ENCODE results near the gene KIF1A.

KIF1A gene, protein sequence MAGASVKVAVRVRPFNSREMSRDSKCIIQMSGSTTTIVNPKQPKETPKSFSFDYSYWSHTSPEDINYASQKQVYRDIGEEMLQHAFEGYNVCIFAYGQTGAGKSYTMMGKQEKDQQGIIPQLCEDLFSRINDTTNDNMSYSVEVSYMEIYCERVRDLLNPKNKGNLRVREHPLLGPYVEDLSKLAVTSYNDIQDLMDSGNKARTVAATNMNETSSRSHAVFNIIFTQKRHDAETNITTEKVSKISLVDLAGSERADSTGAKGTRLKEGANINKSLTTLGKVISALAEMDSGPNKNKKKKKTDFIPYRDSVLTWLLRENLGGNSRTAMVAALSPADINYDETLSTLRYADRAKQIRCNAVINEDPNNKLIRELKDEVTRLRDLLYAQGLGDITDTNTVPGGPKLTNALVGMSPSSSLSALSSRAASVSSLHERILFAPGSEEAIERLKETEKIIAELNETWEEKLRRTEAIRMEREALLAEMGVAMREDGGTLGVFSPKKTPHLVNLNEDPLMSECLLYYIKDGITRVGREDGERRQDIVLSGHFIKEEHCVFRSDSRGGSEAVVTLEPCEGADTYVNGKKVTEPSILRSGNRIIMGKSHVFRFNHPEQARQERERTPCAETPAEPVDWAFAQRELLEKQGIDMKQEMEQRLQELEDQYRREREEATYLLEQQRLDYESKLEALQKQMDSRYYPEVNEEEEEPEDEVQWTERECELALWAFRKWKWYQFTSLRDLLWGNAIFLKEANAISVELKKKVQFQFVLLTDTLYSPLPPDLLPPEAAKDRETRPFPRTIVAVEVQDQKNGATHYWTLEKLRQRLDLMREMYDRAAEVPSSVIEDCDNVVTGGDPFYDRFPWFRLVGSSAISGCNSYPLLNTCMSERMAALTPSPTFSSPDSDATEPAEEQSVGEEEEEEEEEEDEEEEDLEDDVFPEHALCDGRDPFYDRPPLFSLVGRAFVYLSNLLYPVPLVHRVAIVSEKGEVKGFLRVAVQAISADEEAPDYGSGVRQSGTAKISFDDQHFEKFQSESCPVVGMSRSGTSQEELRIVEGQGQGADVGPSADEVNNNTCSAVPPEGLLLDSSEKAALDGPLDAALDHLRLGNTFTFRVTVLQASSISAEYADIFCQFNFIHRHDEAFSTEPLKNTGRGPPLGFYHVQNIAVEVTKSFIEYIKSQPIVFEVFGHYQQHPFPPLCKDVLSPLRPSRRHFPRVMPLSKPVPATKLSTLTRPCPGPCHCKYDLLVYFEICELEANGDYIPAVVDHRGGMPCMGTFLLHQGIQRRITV (N-terminal part only)

DNA sequence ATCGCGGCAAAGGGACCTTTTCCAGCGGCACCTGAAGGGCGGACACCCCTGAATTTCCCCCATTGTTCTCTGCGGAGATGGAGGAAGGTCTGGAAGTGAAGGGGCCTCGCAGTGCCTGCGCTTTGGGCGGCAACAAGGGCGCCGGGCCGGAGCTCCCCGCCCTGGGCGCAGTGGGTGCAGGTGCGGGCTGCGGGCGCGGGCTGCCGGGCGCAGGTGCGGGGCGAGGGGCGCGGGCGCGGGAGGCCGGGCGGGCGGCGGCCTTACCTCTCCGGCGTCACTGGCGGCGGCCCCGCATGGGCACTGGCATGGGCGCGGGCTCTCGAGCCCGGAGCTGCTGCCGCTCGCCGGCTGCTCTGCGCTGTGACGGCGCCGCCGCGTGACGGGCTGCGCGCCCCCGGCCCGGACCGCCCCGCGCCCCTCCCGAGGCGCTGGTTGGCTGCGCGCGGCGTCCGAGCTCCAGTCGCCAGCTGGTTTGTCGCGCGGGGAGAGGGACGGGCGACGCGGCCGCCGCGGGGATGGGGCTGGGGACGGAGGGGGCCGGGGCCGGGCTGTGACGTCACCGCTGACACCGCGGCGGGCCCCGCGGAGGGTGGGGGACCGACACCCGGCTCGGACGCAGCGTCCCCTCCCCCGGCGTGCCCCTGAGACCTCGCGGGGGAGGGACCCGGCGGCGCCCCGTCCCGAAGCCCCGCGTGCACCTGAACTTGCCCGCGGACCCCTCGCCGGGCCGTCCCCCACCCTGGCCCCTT, at the start of gene KIF1A:
KIF1A (minus strand) TSS at position 362 of the 749 bp plus-strand sequence. CDS start 22,467 bp downstream, outside the sequence.
- peak; percentile 51 for DNase-seq

DNA sequence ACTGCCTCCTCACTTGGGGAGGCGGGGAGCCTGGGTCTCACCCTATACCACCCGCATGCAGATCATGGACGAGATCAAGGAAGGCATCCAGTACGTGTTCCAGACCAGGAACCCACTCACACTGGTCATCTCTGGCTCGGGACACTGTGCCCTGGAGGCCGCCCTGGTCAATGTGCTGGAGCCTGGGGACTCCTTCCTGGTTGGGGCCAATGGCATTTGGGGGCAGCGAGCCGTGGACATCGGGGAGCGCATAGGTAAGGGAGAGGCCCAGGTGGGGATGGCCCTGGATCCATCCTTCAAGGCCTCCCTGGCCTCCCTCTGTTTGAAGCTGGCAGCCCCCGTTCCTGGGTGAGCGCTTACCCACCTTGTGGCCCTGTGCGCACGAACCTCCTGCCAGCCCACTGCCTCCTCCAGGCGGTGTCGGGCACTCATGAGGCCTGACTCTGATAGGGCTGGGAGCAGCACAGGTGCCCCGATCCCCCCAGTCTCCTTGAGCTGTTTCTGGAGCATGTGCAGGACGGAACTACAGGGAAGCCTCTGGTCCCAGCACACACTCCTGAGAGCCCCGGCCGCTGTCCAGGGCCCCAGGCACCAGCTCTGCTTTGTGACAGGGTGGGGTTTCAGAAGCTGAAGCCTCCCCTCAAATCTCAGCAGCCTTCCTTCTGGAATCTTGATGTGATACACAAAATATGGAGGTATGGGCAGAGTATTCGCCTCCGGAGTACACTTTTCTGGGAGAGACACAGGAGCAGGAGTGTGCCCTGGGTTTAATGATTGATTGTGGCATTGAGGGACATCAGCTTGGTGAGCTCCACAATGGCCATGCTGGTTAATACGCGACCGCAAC, 49.3 kb upstream of the KIF1A start:
- DNase-seq = no peak

DNA sequence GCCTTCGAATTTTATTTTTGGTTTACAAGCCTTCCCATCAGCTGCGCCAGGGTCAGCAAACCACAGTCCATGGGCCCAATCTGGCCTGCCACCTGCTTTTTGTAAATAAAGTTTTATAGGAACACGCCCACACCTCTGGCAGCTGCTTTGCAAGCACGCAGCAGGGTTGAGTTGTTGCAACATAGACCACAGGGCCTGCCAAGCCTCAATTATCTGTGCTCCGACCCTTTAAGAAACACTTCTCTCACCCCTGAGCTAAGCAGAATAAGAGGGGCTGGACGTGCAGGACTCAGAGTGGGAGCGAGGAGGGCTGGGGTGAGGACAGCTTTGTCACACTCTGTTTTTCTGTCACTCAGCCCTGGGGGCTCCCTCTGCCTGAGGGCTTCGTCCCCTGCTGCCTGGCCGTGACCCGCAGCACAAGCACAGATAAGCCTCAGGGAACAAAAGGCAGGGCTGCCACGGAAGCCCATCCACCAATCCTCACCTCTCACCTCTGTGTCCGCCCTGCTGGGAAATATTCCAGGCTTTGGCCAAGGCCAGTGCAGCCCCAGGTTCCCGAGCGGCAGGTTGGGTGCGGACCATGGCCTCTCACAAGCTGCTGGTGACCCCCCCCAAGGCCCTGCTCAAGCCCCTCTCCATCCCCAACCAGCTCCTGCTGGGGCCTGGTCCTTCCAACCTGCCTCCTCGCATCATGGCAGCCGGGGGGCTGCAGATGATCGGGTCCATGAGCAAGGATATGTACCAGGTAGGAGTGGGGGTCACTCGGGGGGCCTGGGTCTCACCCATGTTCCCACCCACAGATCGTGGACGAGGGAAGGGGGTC, 48.5 kb upstream of the KIF1A start, which contains the start of gene AGXT:
AGXT (plus strand) TSS at position 539 of the 823 bp plus-strand sequence; CDS start at position 581, 42 bp downstream.
- DNase-seq = no peak

DNA sequence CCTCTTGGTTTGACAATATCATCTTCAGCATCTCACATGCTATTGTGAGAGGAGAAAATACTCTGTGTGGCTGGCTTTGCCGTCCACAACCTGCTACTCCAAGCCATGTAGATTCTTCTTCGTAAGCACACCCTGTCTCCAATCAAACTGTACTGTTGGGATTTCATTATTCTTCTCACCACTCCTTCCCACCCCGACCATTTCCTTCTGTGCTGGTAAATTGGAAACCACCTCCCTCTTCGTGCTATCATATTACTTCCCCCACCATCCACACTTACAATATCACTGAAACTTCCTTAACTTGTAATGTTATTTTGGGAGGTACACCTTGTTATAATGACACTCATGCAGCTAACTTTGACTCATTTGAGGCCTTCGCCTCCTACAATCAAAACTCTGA, 45.4 kb upstream of the KIF1A start:
- DNase-seq = no peak

DNA sequence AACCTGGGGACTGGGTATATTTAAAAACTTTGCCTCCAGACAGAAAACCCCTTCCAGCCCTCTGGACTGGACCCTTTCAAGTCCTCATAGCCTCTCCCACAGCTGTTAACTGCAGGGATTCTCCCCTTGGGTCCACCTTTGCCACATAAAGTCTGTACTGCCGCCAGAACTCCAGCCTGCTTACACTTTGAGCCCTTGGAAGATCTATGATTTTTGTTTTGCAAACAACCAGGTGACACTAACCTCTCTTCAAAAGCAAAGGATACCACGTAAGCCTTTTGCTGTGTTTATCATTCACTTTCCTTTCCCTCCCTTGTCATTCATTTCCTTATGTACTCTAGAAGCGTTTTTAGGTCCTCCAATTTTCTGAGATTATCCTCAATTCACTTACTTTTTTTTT, 44.5 kb upstream of the KIF1A start:
- DNase-seq = no peak

DNA sequence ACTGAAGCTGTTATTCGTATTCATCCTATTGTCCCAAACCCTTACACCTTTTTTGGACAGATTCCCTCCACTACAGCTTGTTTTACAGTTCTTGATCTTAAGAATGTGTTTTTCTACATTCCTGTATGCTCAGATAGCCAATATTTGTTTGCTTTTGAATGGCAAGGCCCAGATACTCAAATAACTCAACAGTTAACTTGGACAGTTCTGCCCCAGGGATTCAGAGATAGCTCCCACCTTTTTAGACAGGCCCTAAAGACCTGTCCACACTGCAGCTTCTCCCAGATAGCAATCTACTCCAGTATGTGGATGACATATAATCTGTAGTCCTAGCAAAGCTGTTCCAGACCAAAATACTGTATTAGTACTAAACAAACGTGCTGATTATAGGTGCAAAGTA, 41.5 kb upstream of the KIF1A start:
- DNase-seq = no peak

DNA sequence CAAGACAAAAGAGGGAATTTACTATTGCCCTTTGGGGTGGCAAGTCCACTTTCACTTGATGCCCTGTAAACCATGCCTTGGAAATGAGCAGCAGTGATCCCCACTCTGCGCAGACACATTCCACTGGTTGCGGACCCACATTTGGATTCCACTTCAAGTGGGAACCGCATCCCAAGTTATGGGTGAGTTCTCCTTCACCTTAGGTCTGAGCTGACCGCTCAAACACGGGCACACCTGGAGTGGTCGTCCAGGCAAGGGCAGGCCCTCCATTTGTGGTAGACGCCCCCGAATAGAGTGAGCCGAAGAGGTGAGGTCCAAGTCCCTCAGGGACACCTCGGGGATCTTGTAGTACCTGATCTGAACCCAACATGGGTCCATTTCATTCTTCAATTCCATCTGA, 38.9 kb upstream of the KIF1A start:
- DNase-seq = no peak

DNA sequence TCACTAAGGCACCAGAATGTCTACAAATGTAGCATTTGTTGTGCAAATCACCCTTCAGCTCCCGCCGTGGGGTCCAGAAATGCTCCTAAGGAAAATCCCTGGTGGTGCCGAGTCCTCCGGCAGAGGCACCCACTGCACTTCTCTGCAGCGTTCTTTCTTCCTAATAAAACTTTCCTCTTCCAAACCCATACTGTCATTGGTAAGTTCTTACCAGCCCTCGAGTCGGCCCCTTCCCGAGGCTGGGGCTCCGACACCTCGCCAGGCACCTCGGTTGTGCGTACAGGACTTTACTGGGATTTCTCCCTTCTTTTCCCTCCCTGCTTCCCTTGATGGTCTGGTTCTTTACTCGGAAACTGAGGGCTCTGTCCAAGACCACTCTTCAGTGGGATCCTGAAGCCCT, 38.3 kb upstream of the KIF1A start:
- DNase-seq = no peak

DNA sequence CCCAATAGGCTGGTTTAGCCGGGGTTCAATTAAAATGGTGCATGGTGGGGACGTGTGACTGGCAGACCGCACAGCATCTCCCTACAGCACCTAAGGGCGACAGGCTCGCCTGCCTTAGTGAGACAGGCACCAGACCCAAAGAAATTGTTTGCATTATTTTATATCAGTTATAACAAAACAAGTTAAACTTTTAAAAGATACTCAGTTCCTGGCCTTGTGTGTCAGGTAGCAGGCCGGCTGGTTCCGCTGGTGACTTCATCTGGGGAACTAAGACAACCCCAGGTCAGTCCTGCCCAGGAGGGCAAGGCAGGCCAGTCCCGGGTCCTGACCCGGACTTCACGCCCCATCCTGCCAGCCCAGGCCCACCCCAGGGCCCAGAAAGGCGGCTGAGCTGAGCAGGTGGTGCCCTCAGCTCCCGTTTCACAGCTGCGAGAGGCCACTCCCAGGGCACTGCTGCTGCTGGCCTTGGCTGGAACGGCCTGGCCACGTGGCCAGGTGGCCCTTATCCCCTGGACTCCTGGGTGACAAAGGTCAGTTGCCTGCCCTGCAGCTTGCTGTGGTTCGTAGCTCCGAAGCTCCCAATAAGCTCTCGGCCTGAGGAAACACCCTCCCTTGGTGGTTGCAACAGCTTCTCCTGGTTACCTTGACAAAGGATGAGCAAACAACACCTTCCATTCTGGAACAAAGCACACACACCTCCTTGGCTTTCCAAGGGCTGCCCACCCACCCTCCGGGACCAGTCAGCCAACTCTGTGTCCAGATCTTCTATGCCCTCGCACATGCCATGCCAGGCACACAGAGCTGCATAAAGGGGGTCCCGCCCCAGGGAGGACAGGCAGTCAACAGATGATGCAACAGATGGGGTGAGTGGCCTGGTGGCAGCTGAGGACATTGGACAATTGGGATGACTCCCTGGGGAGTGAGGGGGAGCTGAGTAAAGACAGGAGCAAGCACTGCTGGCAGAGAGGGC, 37.3 kb upstream of the KIF1A start:
- DNase-seq = no peak

DNA sequence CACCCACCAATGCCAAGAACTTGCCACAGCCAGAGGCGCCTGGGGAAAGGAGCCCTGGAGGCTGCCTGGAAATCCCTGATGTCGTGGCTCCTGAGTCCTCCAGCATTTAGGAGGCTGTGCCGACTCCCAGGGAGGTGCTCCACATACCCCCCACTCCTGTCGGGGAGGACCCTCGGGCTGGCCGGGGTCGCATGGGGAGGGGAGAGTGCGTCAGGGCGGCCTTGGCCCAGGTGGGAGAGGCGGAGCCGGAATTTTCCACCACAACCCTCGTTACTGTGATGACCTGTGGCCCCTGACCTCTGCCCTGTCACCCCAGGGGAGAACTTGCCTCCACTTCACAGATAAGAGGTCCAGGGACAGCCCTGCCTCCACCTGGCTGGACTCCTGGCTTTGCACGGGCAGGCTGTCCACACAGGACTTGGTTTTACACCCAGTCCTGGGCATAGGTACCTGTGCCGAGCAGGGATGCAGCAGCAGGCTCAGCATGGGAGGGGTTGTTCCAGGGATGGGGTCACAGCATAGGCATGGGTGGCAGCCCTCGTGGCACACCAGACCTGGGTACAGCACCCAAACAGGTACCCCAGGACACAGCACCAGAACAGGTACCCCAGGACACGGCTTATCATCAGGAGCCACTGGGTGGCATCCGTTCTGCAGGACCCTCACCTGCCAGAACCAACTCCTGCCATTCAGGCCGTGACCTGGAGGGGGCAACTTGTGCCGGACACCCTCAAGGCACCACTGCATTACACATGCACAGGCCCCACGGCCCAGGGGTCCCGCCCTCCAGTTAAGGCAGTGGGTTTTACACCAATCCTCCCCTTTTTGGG, 36.3 kb upstream of the KIF1A start:
- no peak for DNase-seq

DNA sequence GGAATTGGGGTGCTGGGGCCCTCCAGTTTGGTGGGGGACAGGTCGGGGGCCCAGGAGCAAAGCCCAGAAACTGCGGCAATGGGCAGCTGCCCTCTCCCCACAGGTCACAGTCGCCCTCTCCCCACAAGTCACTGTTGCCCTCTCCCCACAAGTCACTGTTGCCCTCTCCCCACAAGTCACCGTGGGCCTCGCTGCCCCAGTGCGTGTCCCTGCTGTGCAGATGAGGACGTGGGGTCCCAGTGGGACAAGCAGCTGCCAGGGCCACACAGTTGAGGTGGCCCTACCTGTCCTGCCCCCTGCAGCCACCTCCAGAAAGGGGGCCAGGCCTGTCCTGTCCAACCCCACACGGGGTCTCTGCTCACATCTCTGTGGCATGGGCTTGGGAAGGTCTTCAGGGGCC, 35.7 kb upstream of the KIF1A start:
- DNase-seq = no peak

DNA sequence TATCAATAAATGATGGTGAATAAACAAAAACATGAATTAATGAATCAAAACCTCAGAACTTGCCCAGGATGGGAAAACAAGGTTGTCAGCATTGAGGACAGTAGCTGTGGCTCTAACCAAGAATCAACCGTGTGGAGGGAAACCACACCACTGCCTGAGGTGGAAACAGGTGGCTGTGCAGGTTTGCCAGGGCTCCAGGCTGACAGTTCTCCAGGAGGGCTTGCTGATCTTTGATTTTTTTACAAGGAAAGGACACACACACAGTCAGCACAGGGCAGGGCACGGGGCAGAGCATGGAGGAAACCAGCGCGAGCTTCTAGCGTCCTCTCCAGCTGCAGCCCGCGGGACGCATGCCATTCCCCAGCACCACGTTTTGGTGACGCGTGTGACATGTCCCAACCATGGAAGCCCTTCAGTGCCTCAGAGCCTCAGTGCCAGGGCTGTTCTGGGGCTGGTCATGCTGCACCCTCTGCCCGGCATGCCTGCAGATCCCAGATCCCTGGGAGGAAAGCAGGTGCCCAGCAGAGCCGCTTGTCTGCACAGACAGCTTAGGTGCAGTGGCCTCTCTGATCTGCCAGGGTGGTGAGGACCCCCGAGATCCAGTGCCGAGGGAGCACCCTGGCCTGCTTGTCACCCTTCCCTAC, 32.8 kb upstream of the KIF1A start:
- DNase-seq = no peak

DNA sequence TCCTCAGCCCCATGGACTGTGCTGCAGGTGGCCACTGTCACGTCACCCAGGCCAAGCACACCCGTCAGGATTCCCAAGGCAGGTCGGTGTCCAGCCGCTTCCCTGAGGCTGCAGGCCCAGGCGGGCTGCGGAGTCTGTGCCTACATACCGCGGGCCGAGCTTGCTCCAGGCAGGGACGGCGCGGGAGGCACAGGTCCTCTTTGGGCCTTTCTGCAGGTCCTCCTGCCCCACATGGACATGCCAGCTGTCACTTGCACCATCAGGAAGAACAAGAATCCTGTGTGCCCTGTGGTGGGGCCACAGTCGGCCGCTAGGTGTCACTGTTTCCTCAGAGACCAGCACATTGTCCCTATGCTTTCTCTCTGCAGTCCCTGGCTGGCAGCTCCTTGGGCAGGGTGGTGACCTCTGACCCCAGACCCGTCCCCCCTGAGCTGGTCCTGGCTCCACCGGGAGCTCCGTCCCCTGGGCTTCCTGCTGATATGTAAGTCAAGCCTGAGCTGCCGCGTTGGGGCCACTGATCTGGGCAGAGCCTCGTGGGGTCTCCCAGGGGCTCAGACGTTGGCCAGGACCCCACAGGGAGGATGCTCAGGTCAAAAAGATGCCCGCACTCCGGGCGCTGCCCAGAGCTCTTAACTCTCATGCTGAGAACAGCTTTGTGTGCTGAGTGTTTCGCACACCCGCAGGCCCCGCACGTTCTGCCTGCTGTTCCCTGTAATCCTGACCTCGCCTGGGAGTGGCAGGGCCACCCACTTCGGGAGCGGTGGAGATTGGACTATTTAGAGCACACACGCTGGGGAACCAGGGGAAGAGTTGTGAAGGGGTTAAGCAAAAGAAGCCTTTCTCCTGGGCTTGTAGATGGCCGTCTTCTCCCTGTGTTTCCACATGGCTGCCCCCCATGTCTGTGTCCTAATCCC, 31.3 kb upstream of the KIF1A start:
- DNase-seq = peak; percentile 31

DNA sequence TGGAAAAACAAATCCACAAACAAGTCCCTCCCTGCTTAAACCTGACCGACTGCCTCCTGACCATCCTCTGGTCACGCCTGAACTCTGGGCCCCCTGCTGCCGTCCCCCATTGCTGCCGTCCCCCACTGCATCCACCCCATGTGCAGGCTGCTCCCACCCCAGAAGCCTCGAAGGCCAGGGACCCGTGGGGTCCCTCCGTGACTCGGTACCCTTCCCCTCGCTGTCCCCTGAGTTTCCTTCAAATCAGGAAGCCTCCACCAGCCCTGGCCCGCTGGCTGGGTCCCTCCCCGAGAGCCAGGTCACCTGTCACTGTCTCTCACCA, 30.7 kb upstream of the KIF1A start:
- DNase-seq = no peak

DNA sequence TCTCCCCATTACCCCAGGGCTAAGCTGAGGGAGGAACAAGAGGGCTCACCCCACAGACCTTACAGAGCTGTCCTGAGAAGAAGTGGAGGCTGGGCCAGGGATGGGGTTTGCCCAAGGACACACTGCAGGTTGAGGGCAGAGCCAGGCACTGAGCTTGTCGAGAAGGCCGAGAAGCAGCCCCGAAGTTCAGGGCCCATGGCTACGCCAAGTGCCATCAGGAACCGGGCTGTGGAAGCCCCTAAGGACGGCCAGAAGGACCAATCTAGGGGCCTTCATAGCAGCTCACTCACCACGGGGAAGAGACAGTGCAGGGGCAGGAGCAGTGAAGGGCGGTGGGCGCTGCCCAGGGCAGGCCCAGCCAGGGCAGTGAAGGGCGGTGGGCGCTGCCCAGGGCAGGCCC, 30.0 kb upstream of the KIF1A start:
- no peak for DNase-seq

DNA sequence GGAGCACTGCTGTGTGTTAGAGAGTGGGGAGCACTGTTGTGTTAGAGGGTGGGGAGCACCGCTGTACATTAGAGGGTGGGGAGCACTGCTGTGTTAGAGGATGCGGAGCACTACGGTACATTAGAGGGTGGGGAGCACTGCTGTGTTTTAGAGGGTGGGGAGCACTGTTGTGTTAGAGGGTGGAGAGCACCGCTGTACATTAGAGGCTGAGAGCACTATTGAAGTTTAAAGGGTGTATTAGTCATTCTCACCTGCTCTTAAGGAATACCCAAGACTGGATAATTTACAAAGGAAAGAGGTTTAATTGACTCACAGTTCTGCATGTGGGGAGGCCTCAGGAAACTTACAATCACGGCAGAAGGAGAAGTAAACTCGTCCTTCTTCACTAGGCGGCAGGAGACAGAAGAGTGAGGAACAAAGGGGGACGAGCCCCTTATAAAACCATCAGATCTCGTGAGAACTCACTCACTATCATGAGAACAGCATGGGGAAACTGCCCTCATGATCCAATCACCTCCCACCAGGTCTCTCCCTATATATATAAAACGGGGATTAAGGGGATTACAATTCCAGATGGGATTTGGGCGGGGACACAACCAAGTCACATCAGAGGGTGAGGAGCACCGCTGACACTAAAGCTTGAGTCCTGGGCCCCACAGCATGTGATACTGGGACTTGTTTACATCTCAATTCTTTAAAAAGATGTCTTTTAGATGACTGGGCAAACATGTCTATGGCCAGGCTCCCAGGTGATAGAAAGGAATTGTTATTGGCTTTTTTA, 29.1 kb upstream of the KIF1A start:
- DNase-seq = no peak

Measured in NCI-H1417 treated with DMSO at 0.1 percent for 48 hours (cell line).